ENCODE results near the gene TM7SF2. TPM values are rescaled to one million over a fixed set of nuclear protein-coding genes. Genes with fewer than 3 reads are reported as not detected.

TM7SF2 gene
- total and polyA plus RNA-seq, 12 donors: 18.5 to 87.8 (median 69.5) TPM

DNA sequence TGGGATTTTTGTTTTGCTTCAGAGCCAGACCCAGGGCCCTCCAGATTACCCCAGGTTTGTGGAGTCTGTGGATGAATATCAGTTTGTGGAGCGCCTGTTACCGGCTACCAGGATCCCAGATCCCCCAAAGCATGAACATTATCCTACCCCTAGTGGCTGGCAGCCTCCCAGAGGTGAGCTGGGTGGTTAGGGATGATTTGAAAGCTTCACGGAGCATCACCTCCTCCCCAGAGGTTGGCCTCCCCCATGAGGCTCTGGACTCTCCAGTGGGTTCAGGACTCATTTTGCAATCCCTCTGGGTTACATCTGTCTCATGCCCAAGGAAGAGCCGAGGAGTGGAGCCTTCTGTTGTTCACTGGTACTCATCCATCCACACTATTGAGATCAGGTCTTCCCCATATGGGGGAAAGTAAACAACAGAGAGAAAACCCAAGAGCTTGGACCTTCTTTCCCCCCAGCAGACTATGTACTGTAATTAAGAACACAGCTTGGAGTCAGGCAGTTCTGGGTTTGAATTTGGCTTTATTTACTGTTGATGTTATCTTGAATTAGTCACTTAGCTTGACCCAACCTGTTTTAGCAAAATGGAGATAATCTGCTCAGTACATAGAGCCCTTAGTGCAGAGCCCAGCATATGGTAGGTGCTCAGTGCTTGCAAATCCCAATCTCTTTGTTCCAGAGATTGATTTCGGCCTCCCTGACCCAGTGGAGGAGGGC is 13.0 kb downstream of the TM7SF2 start:
- Histone ChIP-seq H3K4me3 (no peak overlapping the region), H3K4me1 (peaks cover 3 to 34% (median 24%) of the 10 kb centered on the region in 9 donors), H3K9me3 (no peaks in the 10 kb centered on the region), H3K27ac (no peak overlapping the region), H3K36me3 (peaks cover 3 to 76% (median 61%) of the 10 kb centered on the region in 9 donors), H3K27me3 (no peaks in the 10 kb centered on the region)
- TF ChIP-seq, protein P1, sequence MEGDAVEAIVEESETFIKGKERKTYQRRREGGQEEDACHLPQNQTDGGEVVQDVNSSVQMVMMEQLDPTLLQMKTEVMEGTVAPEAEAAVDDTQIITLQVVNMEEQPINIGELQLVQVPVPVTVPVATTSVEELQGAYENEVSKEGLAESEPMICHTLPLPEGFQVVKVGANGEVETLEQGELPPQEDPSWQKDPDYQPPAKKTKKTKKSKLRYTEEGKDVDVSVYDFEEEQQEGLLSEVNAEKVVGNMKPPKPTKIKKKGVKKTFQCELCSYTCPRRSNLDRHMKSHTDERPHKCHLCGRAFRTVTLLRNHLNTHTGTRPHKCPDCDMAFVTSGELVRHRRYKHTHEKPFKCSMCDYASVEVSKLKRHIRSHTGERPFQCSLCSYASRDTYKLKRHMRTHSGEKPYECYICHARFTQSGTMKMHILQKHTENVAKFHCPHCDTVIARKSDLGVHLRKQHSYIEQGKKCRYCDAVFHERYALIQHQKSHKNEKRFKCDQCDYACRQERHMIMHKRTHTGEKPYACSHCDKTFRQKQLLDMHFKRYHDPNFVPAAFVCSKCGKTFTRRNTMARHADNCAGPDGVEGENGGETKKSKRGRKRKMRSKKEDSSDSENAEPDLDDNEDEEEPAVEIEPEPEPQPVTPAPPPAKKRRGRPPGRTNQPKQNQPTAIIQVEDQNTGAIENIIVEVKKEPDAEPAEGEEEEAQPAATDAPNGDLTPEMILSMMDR (IDR thresholded peaks at IDR 0.05): no peak
- 88 to 92% methylated on average over 5 of the region's 5 CpGs for WGBS, 2 donors
- DNase-seq: no peak
- no peak for ATAC-seq
- intact Hi-C loops (cut with DNase I): loop anchor here in 3 of 10 donors (5.0 kb wide), 3 partner anchors 42 to 112 kb away; partner anchors contain the start of genes CDCA5 (in 2 of the 3), ZFPL1 (in 2 of the 3), ARL2 (in 1 of the 3) and SNX15 (in 1 of the 3)

DNA sequence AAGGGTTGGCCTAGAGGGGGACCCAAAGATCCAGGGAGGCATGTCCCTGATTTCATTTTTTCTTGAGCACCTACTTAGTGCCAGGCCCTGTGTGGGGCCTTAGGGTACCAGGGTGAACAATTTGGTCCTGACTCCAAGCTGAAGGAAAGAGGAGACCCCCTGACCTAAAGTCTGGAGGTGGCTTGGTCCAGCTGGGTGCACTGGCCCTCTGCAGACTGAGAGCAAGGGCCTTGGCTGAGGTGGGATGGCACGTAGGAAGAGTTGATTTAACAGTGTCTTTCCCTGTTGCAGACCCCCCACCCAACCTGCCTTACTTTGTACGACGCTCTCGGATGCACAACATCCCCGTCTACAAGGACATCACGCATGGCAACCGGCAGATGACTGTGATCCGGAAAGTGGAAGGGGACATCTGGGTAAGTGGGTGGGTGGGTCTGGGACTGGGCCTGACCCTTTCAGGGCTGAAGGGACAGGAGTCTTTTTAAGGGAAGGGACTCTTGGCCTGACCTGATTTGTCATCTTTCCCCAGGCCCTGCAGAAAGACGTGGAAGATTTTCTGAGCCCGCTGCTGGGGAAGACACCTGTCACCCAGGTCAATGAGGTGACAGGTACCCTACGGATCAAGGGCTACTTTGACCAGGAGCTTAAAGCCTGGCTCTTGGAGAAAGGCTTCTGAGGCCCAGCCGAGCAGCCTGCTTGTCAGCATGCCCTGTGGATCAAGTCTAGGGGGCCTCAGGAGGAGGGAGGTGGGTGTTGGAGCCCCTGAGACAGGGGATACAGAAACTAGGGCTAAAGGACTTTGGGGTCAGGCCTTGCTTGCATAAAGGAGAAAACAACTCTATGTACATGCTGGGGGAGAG is 13.8 kb downstream of the TM7SF2 start:
- ATAC-seq (no peak), DNase-seq (no peak)
- TF ChIP-seq, protein P1 (IDR thresholded peaks at IDR 0.05): no peak
- no peak overlapping the region for H3K27ac ChIP-seq
- no peaks in the 10 kb centered on the region for H3K9me3 ChIP-seq
- WGBS, 2 donors: 89 to 90% methylated on average over 12 of the region's 12 CpGs
- H3K4me3 ChIP-seq: no peak overlapping the region
- no peaks in the 10 kb centered on the region for H3K27me3 ChIP-seq
- peaks cover 7 to 76% (median 61%) of the 10 kb centered on the region in 9 donors for H3K36me3 ChIP-seq
- H3K4me1 ChIP-seq: peaks cover 3 to 28% (median 21%) of the 10 kb centered on the region in 9 donors
- intact Hi-C loops (cut with DNase I): no loop called here

DNA sequence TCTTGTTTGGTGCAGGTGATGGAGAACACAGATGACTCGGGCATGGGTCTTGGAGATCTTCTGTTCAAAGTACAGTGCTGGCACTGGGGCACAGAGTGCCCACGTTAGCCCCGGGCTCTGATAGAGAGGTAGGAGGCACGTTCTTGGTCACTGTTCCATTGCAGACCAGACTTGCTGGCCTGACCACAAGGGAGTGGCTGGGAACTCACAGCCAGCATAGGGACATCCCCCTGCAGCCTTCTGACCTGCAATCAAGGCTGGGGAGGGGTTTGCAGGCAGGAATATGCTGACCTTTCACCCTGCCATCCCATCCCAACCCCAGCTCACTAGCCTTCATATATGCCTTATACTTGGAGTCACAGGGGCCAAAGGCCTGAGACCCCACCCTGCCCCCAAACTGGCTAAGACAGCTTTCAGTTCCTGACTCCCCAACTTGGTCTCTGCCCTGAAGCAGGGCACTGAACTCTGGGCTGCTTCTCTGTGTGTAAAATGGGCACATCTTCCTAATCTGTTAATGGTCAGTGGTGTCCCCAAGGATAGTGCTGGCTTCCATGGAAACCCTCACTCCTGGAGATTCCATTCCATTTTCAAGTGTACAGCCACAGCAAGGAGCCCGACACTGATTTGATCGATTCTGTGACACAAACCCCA is 15.1 kb downstream of the TM7SF2 start:
- intact Hi-C loops (cut with DNase I): no loop called here
- ATAC-seq: no peak
- no peak for DNase-seq

More for the DNA sequence above, 15.1 kb downstream of the TM7SF2 start:
- H3K27me3 ChIP-seq: no peaks in the 10 kb centered on the region
- TF ChIP-seq, protein P1 (IDR thresholded peaks at IDR 0.05): no peak
- peaks cover 0 to 17% (median 11%) of the 10 kb centered on the region in 9 donors for H3K4me1 ChIP-seq
- H3K36me3 ChIP-seq: peaks cover 7 to 80% (median 69%) of the 10 kb centered on the region in 9 donors
- no peak overlapping the region for H3K4me3 ChIP-seq
- 77 to 80% methylated on average over 6 of the region's 6 CpGs for WGBS, 2 donors
- no peaks in the 10 kb centered on the region for H3K9me3 ChIP-seq
- no peak overlapping the region for H3K27ac ChIP-seq
